SH-SY5Y (cell line): ENCODE results near the gene TRIM7.

Source experiments
- GATA2 ChIP-seq: IDR thresholded peaks from 2 replicates; pipeline ENCODE4 v1.6.1; 2011; ENCODE audit warnings: mild to moderate bottlenecking, low read depth, low read length
- GATA3 ChIP-seq: IDR thresholded peaks from 2 replicates; pipeline ENCODE4 v1.6.1; 2011; ENCODE audit warnings: low read depth, mild to moderate bottlenecking, low read length, moderate library complexity

DNA sequence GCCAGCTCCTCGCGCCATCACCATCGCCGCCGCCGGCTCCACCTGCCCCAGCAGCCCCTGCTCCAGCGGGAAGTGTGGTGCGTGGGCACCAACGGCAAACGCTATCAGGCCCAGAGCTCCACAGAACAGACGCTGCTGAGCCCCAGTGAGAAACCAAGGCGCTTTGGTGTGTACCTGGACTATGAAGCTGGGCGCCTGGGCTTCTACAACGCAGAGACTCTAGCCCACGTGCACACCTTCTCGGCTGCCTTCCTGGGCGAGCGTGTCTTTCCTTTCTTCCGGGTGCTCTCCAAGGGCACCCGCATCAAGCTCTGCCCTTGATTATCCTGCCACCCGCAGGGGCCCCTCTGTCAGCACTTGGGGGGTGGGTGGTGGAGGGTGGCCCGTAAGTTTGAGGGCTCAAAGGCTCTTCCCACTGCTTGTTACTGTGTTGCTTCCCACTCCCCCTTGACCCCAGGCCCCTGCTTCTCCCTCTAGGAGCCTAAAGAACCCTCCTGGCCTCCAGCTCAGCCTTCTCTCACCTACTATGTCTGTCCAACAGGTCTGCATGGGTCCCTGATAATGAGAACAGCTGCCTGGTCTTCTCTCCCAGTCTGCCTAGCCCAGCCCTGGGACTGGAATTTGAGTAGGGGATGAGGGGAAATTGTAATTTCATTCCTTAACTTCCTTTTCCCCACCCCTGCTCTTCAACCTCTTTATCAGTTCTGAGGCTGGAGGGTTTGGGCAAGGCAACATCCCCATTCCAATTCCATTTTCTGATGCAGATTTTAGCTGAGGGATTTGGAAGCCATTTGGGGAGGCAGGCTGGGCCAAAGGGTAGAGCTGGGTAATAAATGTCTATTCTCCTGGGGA is 29.7 kb upstream of the TRIM7 start:
- TF ChIP-seq GATA3 (no peak), GATA2 (no peak)
